A549 (cell line): ENCODE results near the gene GPR183. TPM values are rescaled to one million over a fixed set of nuclear protein-coding genes. Genes with fewer than 3 reads are reported as not detected.
"Not testable (repeated sequence)": the region's sequence is repeated elsewhere in the genome, so short reads cannot be mapped to it uniquely, and the experiment has no call there.

Source experiments
- ATAC-seq, 2 experiments: fragments of 200-7000 bp in 1 of 2; fragments of >200 bp in 1 of 2; cut with Nextera tagmentation in 1 of 2; cut with Tn5 transposase in 1 of 2; 3 replicates each; pipeline versions ENCODE4 v1.8.0 to v1.9.1; 2018 to 2020; ENCODE audit warnings: mild to moderate bottlenecking in 1 of 2, moderate library complexity in 1 of 2
- CTCF ChIA-PET: fragments of 300-600 bp; sonication (Branson Sonifier 250); formaldehyde crosslinking; extraction: SDS; loops from one replicate; lab custom pipeline; 2021; ENCODE audit warnings: antibody characterized with exemption, inconsistent platforms; lab: Yijun Ruan, JAX
- POLR2A ChIA-PET: fragments of 350-600 bp; formaldehyde crosslinking; extraction: SDS; loops from one replicate; lab custom pipeline; 2021; ENCODE audit warnings: antibody characterized with exemption, inconsistent platforms; lab: Yijun Ruan, JAX
- DNase-seq, 2 experiments: peaks; one replicate each; pipeline versions ENCODE4 v3.0.0 to v3.0.0-alpha.2; 2011 to 2016; ENCODE audit warnings: low read depth in 1 of 2, low spot score in 1 of 2
- FAIRE-seq: peaks from 2 replicates; lab custom pipeline; 2011; peaks lifted over from hg19 to GRCh38; lab: Jason Lieb, UNC
- H3K27ac ChIP-seq, 2 experiments: fragments of >200 bp; sonication (Bioruptor Twin); formaldehyde crosslinking; 3 replicates each; pipeline ENCODE4 v1.5.1; 2016 to 2017
- H3K4me1 ChIP-seq: fragments of >200 bp; sonication (Bioruptor Twin); formaldehyde crosslinking; 3 replicates; pipeline ENCODE4 v1.6.1; 2016
- H3K4me2 ChIP-seq: fragments of >200 bp; sonication (Bioruptor Twin); formaldehyde crosslinking; 3 replicates; pipeline ENCODE4 v1.6.1; 2016
- H3K4me3 ChIP-seq: fragments of >200 bp; sonication (Bioruptor Twin); formaldehyde crosslinking; 3 replicates; pipeline ENCODE4 v1.5.1; 2016
- H3K9me3 ChIP-seq: fragments of >200 bp; sonication (Bioruptor Twin); formaldehyde crosslinking; 3 replicates; pipeline ENCODE4 v1.6.1; 2016
- MYC ChIP-seq: IDR thresholded peaks from 2 replicates; pipeline ENCODE4 v1.6.1; 2012; ENCODE audit warnings: mild to moderate bottlenecking, inconsistent platforms, low read length, improper control_type of control experiment, borderline replicate concordance
- RNF2 ChIP-seq: fragments of 200-600 bp; sonication (generic); IDR thresholded peaks from 2 replicates; pipeline ENCODE4 v1.6.1; 2016; ENCODE audit warnings: low read depth, mild to moderate bottlenecking, antibody characterized with exemption, moderate library complexity, borderline replicate concordance
- WGBS: methylation state at CpG from one replicate; pipeline ENCODE4 v1.1.6; 2017; ENCODE audit errors: missing lambda C conversion rate; 5-methylcytosine and 5-hydroxymethylcytosine counted together
- polyA plus RNA-seq, 4 experiments: library from polyadenylated mRNA; depleted of rRNA in 3 of 4; stranded (reverse); fragments of >200 nt; fragmentation: RNase III in 1 of 4; extraction: RNeasy Plus Mini Kit Qiagen cat#74134 plus additional on column Dnase treatment in 1 of 4; gene quantifications; 2 replicates in 3 of 4; 3 replicates in 1 of 4; pipeline ENCODE4 v1.2.3, GENCODE V29; 2011 to 2017
- small RNA-seq, 6 experiments: library from RNA; depleted of rRNA; stranded (forward); fragments of <200 nt; gene quantifications; one replicate each; pipeline ENCODE3, GENCODE V24; 2012

Gene GPR183
- polyA plus RNA-seq, 2 of the 4 experiments (the other 2 are of a cell fraction) = not detected

DNA sequence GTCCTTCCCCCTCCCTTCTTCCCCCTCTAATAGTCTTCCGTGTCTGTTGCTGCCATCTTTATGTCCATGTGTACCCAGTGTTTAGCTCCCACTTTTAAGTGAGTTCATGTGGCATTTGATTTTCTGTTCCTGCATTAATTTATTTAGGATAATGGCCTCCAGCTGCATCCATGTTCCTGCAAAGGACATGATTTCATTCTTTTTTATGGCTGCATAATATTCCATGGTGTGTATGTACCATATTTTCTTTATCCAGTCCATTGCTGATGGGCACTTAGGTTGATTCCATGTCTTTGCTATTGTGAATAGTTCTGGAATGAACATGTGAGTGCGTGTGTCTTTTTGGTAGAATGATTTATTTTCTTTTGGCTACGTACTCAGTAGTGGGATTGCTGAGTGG lies 58.0 kb downstream of the GPR183 start:
- FAIRE-seq, POLR2A ChIA-PET: not testable (repeated sequence)

DNA sequence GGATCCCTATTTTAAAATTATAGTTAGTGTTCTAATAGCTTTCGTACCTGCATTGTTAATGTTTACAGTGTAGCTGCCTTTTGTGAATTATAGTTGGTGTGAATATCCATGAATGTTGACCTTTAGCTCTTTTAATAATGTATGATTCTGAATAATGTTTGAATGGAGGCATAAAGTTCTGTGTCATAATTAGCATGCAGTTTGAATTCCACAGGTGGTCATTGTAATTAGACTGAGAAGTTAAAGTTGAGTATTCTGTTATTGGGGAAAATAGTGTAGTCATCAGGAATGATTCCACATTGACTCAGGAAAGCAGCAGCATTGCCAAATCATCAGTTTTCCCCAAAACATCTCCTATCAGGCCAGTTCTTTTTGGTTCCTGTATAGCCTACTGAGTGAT lies 61.1 kb downstream of the GPR183 start:
- WGBS = 92% methylated on average over 1 of the region's 1 CpG
- CTCF ChIA-PET = interaction anchor here (0.6 to 0.9 kb wide), 2 partner anchors 20 to 926 kb away, joined by 3 read pairs; no protein-coding TSS in a partner anchor
- H3K4me1 ChIP-seq = no peaks in the 10 kb centered on the region
- FAIRE-seq (no peak), ATAC-seq (no peak), DNase-seq (no peak)
- no peak for TF ChIP-seq RNF2
- no peak for TF ChIP-seq MYC
- no peak overlapping the region for H3K4me3 ChIP-seq
- H3K4me2 ChIP-seq = no peak overlapping the region
- no peak overlapping the region for H3K27ac ChIP-seq
- POLR2A ChIA-PET = no interaction called here
- no peaks in the 10 kb centered on the region for H3K9me3 ChIP-seq

More for the DNA sequence above, 58.0 kb downstream of the GPR183 start:
- H3K4me2 ChIP-seq, H3K27ac ChIP-seq, H3K9me3 ChIP-seq, DNase-seq, CTCF ChIA-PET, H3K4me3 ChIP-seq, H3K4me1 ChIP-seq, ATAC-seq: not testable (repeated sequence)
- WGBS = 100% methylated on average over 3 of the region's 3 CpGs

Small RNA genes lying within 50 kb of the gene (small RNA-seq; reads per million reads assigned to genes)
- gene MIR623 = 0 reads per million in 6 experiments

Other genes with a start within 250 kb of the GPR183 start
- gene UBAC2, start 106.5 kb downstream of the GPR183 start, polyA plus RNA-seq (2011; rRNA removed) = 92.8 and 103 TPM in 2 replicates
- 59.8 to 63.2 TPM (median 61.6 TPM) in 3 replicates for gene UBAC2, start 106.5 kb downstream of the GPR183 start, polyA plus RNA-seq (2017; fragmentation: RNase III; extraction: RNeasy Plus Mini Kit Qiagen cat#74134 plus additional on column Dnase treatment)
- not detected in 2 replicates for gene GPR18, start 49.0 kb downstream of the GPR183 start, polyA plus RNA-seq (2011; rRNA removed)
- not detected in 3 replicates for gene GPR18, start 49.0 kb downstream of the GPR183 start, polyA plus RNA-seq (2017; fragmentation: RNase III; extraction: RNeasy Plus Mini Kit Qiagen cat#74134 plus additional on column Dnase treatment)
- gene TM9SF2, start 194.1 kb upstream of the GPR183 start, polyA plus RNA-seq (2011; rRNA removed) = 88.2 and 114 TPM in 2 replicates
- gene TM9SF2, start 194.1 kb upstream of the GPR183 start, polyA plus RNA-seq (2017; fragmentation: RNase III; extraction: RNeasy Plus Mini Kit Qiagen cat#74134 plus additional on column Dnase treatment) = 52.5 to 61.4 TPM (median 58.8 TPM) in 3 replicates